ENCODE measurements around the gene PLA2G2D. TPM values are rescaled to one million over a fixed set of nuclear protein-coding genes. Genes with fewer than 3 reads are reported as not detected.

Gene PLA2G2D
- total and polyA plus RNA-seq, 9 of the 15 experiments (the other 6 are each of a cell fraction or from before 2014, with no cell fraction given), result not detected

- no peak for TF ChIP-seq FOXP4 (CRISPR knock-in tag; IDR thresholded peaks at IDR 0.05; ENCODE audit: borderline replicate concordance)
- TF ChIP-seq HLTF (IDR thresholded peaks at IDR 0.05), result peak; percentile 57; the same call in 1 of the 2 replicates
- no peak for TF ChIP-seq BMI1 (IDR thresholded peaks at IDR 0.05; ENCODE audit: low read length)
- peak in 1 of 2 experiments; percentile 73; a peak in 2 of 4 replicates for TF ChIP-seq TRIM24 (IDR thresholded peaks at IDR 0.05)
- TF ChIP-seq LARP7 (IDR thresholded peaks at IDR 0.05), result no peak
- TF ChIP-seq KLF1 (tag; IDR thresholded peaks at IDR 0.05), result no peak
- peak; percentile 98 for TF ChIP-seq TRIM28 (IDR thresholded peaks at IDR 0.05)
- TF ChIP-seq MLX (CRISPR knock-in tag; conservative IDR thresholded peaks at IDR 0.05), result no peak
- no peak for TF ChIP-seq THAP12 (CRISPR knock-in tag; IDR thresholded peaks at IDR 0.05)
- no peak for TF ChIP-seq TAF1 (IDR thresholded peaks at IDR 0.05; ENCODE audit: control insufficient read depth, extremely low read depth, insufficient read depth, low read length, severe bottlenecking)
- peak; percentile 77; the same call in 1 of the 2 replicates for TF ChIP-seq ZNF280B (CRISPR knock-in tag; IDR thresholded peaks at IDR 0.05)
- TF ChIP-seq MTA1 (IDR thresholded peaks at IDR 0.05; ENCODE audit: borderline replicate concordance), result no peak
- no peak for TF ChIP-seq MIER1 (IDR thresholded peaks at IDR 0.05; ENCODE audit: low read depth)
- no peak for TF ChIP-seq SNRNP70 (optimal IDR thresholded peaks at IDR 0.05; ENCODE audit: low read depth, low read length)
- no peak for TF ChIP-seq ZNF551 (CRISPR knock-in tag; IDR thresholded peaks at IDR 0.05)
- TF ChIP-seq ZEB2 (IDR thresholded peaks at IDR 0.05), result 0 out of 2 replicates have a peak, but pooled peaks have one; percentile 62
- no peak for TF ChIP-seq NR2C2 (CRISPR knock-in tag; IDR thresholded peaks at IDR 0.05)
- no peak for TF ChIP-seq NR2C2 (tag; IDR thresholded peaks at IDR 0.05)
- no peak for TF ChIP-seq NFRKB (IDR thresholded peaks at IDR 0.05; ENCODE audit: low read depth)
- TF ChIP-seq C11orf30 (IDR thresholded peaks at IDR 0.05; ENCODE audit: low read depth), result no peak
- TF ChIP-seq TSHZ1 (CRISPR knock-in tag; IDR thresholded peaks at IDR 0.05), result no peak
- TF ChIP-seq CBX5 (IDR thresholded peaks at IDR 0.05; ENCODE audit: borderline replicate concordance, low read depth), result peak; percentile 96
These were observed 40.7 kb upstream of the PLA2G2D start (continued) for GRCh38 chr1:20160034-20160433.
